Smooth muscle cell (in vitro differentiated cells): ENCODE data around the gene THEM4. TPM values are rescaled to one million over a fixed set of nuclear protein-coding genes. Genes with fewer than 3 reads are reported as not detected.

Source experiments
- DNase-seq: peaks from one replicate; lab custom pipeline; 2025; ENCODE audit not compliant: unreplicated experiment; lab: John Stamatoyannopoulos, UW
- H2AFZ ChIP-seq: fragments of 200-600 bp; sonication (generic); 2 replicates; pipeline ENCODE4 v1.6.0; 2016; ENCODE audit warnings: antibody characterized with exemption, low read depth, mild to moderate bottlenecking
- H3F3A ChIP-seq: fragments of 200-600 bp; sonication (generic); 2 replicates; pipeline ENCODE4 v1.6.0; 2017; ENCODE audit warnings: antibody characterized with exemption, low read depth
- H3K27ac ChIP-seq: fragments of 200-600 bp; sonication (generic); 2 replicates; pipeline ENCODE4 v1.5.1; 2016; ENCODE audit warnings: low read depth, mild to moderate bottlenecking
- H3K27me3 ChIP-seq: fragments of 200-600 bp; sonication (generic); 2 replicates; pipeline ENCODE4 v1.6.1; 2016; ENCODE audit warnings: low read depth, mild to moderate bottlenecking
- H3K36me3 ChIP-seq: fragments of 200-600 bp; sonication (generic); 2 replicates; pipeline ENCODE4 v1.5.1; 2016; ENCODE audit warnings: low read depth
- H3K4me1 ChIP-seq: fragments of 200-600 bp; sonication (generic); 2 replicates; pipeline ENCODE4 v1.5.1; 2016; ENCODE audit warnings: low read depth
- H3K4me2 ChIP-seq: fragments of 200-600 bp; sonication (generic); 2 replicates; pipeline ENCODE4 v1.6.0; 2016; ENCODE audit warnings: mild to moderate bottlenecking
- H3K4me3 ChIP-seq: fragments of 200-600 bp; sonication (generic); 2 replicates; pipeline ENCODE4 v1.5.1; 2016; ENCODE audit warnings: mild to moderate bottlenecking
- H3K79me2 ChIP-seq: fragments of 200-600 bp; sonication (generic); 2 replicates; pipeline ENCODE4 v1.6.0; 2016; ENCODE audit warnings: low read depth, mild to moderate bottlenecking
- H3K9ac ChIP-seq: fragments of 200-600 bp; sonication (generic); 2 replicates; pipeline ENCODE4 v1.6.0; 2016; ENCODE audit warnings: low read depth
- H3K9me3 ChIP-seq: fragments of 200-600 bp; sonication (generic); replicated peaks from 2 replicates; pipeline ENCODE4 v1.5.1; 2016; ENCODE audit warnings: low read depth
- H4K20me1 ChIP-seq: fragments of 200-600 bp; sonication (generic); 2 replicates; pipeline ENCODE4 v1.6.0; 2016; ENCODE audit warnings: low read depth
- CTCF ChIP-seq: fragments of 200-600 bp; sonication (generic); IDR thresholded peaks from 2 replicates; pipeline ENCODE4 v1.5.1; 2017; ENCODE audit warnings: borderline replicate concordance, mild to moderate bottlenecking, antibody characterized with exemption; ENCODE audit not compliant: insufficient read depth, poor library complexity, severe bottlenecking
- WGBS: methylation state at CpG from one replicate; pipeline ENCODE4 v1.1.7; 2016; ENCODE audit warnings: low lambda C conversion rate; 5-methylcytosine and 5-hydroxymethylcytosine counted together
- polyA plus RNA-seq: library from polyadenylated mRNA; unstranded; fragments of >200 nt; fragmentation: Nextera tagmentation; extraction: Ambion mirVana; gene quantifications from 2 replicates; pipeline ENCODE4 v1.2.1, GENCODE V29; 2016
- total RNA-seq: library from RNA; depleted of rRNA; stranded (reverse); fragments of >200 nt; gene quantifications from 2 replicates; pipeline ENCODE4 v1.2.3, GENCODE V29; 2014

The THEM4 gene
- total and polyA plus RNA-seq, 2 experiments from 2014 or later: 14.4 to 15.9 TPM

DNA sequence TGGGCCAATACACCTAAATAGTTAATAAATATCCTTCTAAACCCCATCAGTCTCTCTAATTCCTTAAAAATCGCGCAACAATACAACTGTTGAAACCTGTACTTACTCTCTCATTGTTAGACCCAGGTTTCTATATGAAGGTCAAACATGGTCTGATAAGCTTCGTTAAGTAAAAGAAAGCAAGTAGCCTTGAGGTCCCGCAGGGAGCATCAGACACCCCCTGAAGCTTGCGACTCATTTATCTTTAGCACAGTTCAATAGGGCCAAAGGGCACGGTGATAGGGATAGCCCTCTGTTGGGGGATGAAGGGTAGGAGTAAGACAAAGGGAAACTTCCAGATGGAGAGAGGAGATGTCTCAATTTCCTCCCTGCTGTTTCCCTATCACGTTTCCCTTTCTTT lies 27.3 kb upstream of the THEM4 start:
- no peak overlapping the region for H3K27ac ChIP-seq

DNA sequence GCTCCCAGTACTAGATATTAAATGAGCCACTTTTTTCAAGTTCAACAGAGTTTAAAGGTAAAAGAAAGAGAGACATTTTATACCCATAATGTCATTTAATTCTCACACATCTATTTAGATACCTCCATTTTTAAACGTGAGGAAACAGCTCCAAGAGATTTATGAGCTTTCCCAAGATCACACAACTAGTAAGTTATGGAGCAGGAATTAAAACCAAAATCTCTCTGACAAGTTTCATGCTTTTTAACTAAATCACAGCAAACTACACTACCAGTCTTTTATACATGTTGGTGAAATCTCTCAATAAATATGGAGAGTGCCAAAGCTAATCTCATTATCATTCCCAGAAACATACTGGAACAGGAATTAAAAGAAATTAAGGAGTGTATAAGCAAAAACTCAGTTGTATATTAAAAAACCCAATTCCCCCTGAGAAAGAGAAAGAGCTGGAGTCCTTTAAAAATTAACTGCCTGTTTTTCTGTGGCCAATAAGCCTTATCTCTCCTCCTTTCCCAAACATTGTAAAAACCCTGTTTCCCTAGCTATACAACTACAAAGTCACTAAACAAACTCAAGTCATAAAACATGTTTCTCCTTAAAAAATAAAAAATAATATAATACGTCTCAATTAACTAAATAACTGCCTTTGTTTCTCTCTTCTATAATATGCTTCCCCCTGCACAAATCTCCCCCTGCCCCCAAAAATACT lies 26.7 kb upstream of the THEM4 start:
- Histone ChIP-seq H3K9ac (peak overlapping the region; percentile 15), H3K4me1 (peaks cover 9% of the 10 kb centered on the region), H2AFZ (peak overlapping the region; percentile 90), H3K9me3 (no peaks in the 10 kb centered on the region), H3K27me3 (no peaks in the 10 kb centered on the region), H3K79me2 (no peaks in the 10 kb centered on the region), H3K27ac (peak overlapping the region; percentile 56), H3F3A (peaks cover 3% of the 10 kb centered on the region), H3K4me2 (peak overlapping the region; percentile 63), H4K20me1 (no peaks in the 10 kb centered on the region), H3K4me3 (peak overlapping the region; percentile 31), H3K36me3 (no peaks in the 10 kb centered on the region)
- 29% methylated on average over 2 of the region's 2 CpGs for WGBS
- TF ChIP-seq CTCF: no peak
- DNase-seq: no peak

More for the DNA sequence above, 27.3 kb upstream of the THEM4 start:
- H3K36me3 ChIP-seq: no peaks in the 10 kb centered on the region
- H3K9me3 ChIP-seq: no peaks in the 10 kb centered on the region
- peaks cover 3% of the 10 kb centered on the region for H3F3A ChIP-seq
- DNase-seq: no peak
- TF ChIP-seq CTCF: no peak
- H3K4me1 ChIP-seq: peaks cover 9% of the 10 kb centered on the region
- peak overlapping the region; percentile 63 for H3K4me2 ChIP-seq
- H4K20me1 ChIP-seq: no peaks in the 10 kb centered on the region
- peak overlapping the region; percentile 90 for H2AFZ ChIP-seq
- 32% methylated on average over 7 of the region's 7 CpGs for WGBS
- no peaks in the 10 kb centered on the region for H3K79me2 ChIP-seq
- peak overlapping the region; percentile 31 for H3K4me3 ChIP-seq
- H3K27me3 ChIP-seq: no peaks in the 10 kb centered on the region
- peak overlapping the region; percentile 37 for H3K9ac ChIP-seq

DNA sequence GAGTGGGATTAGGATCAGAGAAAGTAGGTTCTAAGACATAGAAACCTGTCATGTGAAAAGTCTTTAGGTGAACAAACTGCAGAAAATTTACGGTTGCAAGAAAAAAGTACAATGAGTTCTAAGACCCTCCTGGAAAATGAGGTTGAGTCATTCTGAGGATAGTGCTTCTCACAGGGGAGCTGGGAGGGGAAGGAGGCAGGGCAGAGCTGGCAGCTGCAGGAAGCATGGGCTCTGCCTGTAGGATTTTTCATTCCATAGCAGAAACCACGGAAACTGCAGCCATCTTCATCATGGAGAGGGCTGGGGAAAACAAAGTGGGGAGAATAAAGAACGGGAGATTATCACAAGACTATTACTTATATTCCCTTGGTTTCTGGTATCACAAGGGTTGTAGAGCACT lies 25.8 kb upstream of the THEM4 start:
- H3K9ac ChIP-seq: no peak overlapping the region
- no peaks in the 10 kb centered on the region for H3K9me3 ChIP-seq
- H3K27ac ChIP-seq: peak overlapping the region; percentile 56
- no peaks in the 10 kb centered on the region for H3K79me2 ChIP-seq
- peaks cover 9% of the 10 kb centered on the region for H3K4me1 ChIP-seq
- no peak overlapping the region for H3K4me2 ChIP-seq
- H3K27me3 ChIP-seq: no peaks in the 10 kb centered on the region
- no peak for DNase-seq
- no peaks in the 10 kb centered on the region for H3K36me3 ChIP-seq
- no peaks in the 10 kb centered on the region for H4K20me1 ChIP-seq
- H3K4me3 ChIP-seq: no peak overlapping the region
- WGBS: 33% methylated on average over 3 of the region's 3 CpGs
- H2AFZ ChIP-seq: no peak overlapping the region
- peaks cover 3% of the 10 kb centered on the region for H3F3A ChIP-seq
- TF ChIP-seq CTCF: no peak

DNA sequence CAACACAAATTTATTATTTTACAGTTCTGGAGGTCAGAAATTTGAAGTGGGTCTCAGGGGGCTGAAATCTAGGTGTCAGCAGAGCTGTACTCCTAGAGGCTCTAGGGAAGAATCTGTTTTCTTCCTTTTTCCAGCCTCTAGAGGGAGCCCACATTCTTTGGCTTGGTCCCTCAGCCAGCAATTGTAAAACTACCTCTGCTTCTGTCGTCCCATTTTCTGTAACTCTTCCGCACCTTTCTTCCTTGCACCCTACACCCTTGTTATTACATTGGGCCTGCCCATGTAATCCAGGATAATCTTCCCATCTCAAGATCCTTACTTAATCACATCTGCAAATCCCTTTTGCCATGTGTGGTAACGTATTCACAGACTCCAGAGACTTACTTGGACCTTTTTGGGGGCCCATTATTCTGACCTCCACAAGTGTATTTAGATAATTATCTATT lies 24.8 kb upstream of the THEM4 start:
- Histone ChIP-seq H4K20me1 (no peaks in the 10 kb centered on the region), H3K4me1 (peaks cover 9% of the 10 kb centered on the region)
- no peak for DNase-seq

More for the DNA sequence above, 24.8 kb upstream of the THEM4 start:
- H3K27me3 ChIP-seq: no peaks in the 10 kb centered on the region
- no peak overlapping the region for H3K4me2 ChIP-seq
- H3K79me2 ChIP-seq: no peaks in the 10 kb centered on the region
- no peak overlapping the region for H3K9ac ChIP-seq
- no peaks in the 10 kb centered on the region for H3K36me3 ChIP-seq
- peak; percentile 87 for TF ChIP-seq CTCF
- no peaks in the 10 kb centered on the region for H3K9me3 ChIP-seq
- H3K4me3 ChIP-seq: no peak overlapping the region
- H3F3A ChIP-seq: peaks cover 3% of the 10 kb centered on the region
- no peak overlapping the region for H2AFZ ChIP-seq
- 25% methylated on average over 3 of the region's 3 CpGs for WGBS
- no peak overlapping the region for H3K27ac ChIP-seq
